SU-DHL-6 (cell line): ENCODE results near the gene SUSD4.

Experiments
- H2AFZ ChIP-seq: fragments of 200-600 bp; sonication (generic); 2 replicates; pipeline ENCODE4 v1.6.1; 2014; ENCODE audit warnings: low read depth, mild to moderate bottlenecking, moderate library complexity, mixed read lengths, antibody characterized with exemption, low read length; ENCODE audit not compliant: severe bottlenecking
- H3F3A ChIP-seq: fragments of 200-600 bp; shearing (Covaris generic); 2 replicates; pipeline ENCODE4 v1.6.0; 2016; ENCODE audit warnings: antibody characterized with exemption, mild to moderate bottlenecking; ENCODE audit not compliant: insufficient read depth
- H3K27ac ChIP-seq: fragments of 200-600 bp; sonication (generic); 2 replicates; pipeline ENCODE4 v1.5.1; 2016; ENCODE audit warnings: low read depth, mild to moderate bottlenecking, low read length, moderate library complexity, mixed read lengths
- H3K27me3 ChIP-seq: fragments of 200-600 bp; sonication (generic), shearing (Covaris generic); 2 replicates; pipeline ENCODE4 v1.6.0; 2014; ENCODE audit warnings: mild to moderate bottlenecking, low read length
- H3K36me3 ChIP-seq: fragments of 200-600 bp; sonication (generic); 2 replicates; pipeline ENCODE4 v1.6.1; 2014; ENCODE audit warnings: mild to moderate bottlenecking, low read length, mixed read lengths
- H3K4me2 ChIP-seq: fragments of 300-600, 200-600 bp; shearing (Covaris generic), sonication (generic); 2 replicates; pipeline ENCODE4 v1.6.0; 2014; ENCODE audit warnings: low read length, low read depth, mild to moderate bottlenecking; ENCODE audit not compliant: poor library complexity, severe bottlenecking
- H3K4me3 ChIP-seq: fragments of 200-600 bp; sonication (generic); 2 replicates; pipeline ENCODE4 v1.5.1; 2014; ENCODE audit warnings: antibody characterized with exemption, low read length, mild to moderate bottlenecking, mixed read lengths; ENCODE audit not compliant: insufficient read depth, poor library complexity, severe bottlenecking
- H3K79me2 ChIP-seq: fragments of 200-600 bp; sonication (generic); 2 replicates; pipeline ENCODE4 v1.6.1; 2014; ENCODE audit warnings: mild to moderate bottlenecking, low read length, moderate library complexity; ENCODE audit not compliant: insufficient read depth
- H3K9ac ChIP-seq: fragments of 200-600 bp; sonication (generic); 2 replicates; pipeline ENCODE4 v1.7.0; 2014; ENCODE audit warnings: mild to moderate bottlenecking, low read length
- H3K9me2 ChIP-seq: fragments of 200-600 bp; sonication (generic); replicated peaks from 2 replicates; pipeline ENCODE4 v1.6.1; 2014; ENCODE audit warnings: low read length; ENCODE audit not compliant: insufficient read depth
- H3K9me3 ChIP-seq: fragments of 200-600 bp; sonication (generic); 2 replicates; pipeline ENCODE4 v1.6.1; 2014; ENCODE audit warnings: low read length, mixed read lengths; ENCODE audit not compliant: insufficient read depth
- H4K20me1 ChIP-seq: fragments of 200-600 bp; sonication (generic); 2 replicates; pipeline ENCODE4 v1.6.1; 2014; ENCODE audit warnings: low read depth, mild to moderate bottlenecking, antibody characterized with exemption, low read length, moderate library complexity, mixed read lengths
- EZH2phosphoT487 ChIP-seq: fragments of 200-600 bp; sonication (generic), shearing (Covaris generic); conservative IDR thresholded peaks from 2 replicates; pipeline ENCODE4 v1.6.1; 2018; ENCODE audit warnings: mild to moderate bottlenecking, antibody characterized with exemption, low read length, moderate library complexity, mixed read lengths
- TF ChIP-seq, protein P1 (sequence below): fragments of 200-600 bp; sonication (generic); IDR thresholded peaks from one replicate; pipeline ENCODE4 v1.5.1; 2017; ENCODE audit warnings: antibody characterized with exemption, mild to moderate bottlenecking, low read length, moderate library complexity; ENCODE audit not compliant: insufficient read depth, poor library complexity, severe bottlenecking

The SUSD4 gene

DNA sequence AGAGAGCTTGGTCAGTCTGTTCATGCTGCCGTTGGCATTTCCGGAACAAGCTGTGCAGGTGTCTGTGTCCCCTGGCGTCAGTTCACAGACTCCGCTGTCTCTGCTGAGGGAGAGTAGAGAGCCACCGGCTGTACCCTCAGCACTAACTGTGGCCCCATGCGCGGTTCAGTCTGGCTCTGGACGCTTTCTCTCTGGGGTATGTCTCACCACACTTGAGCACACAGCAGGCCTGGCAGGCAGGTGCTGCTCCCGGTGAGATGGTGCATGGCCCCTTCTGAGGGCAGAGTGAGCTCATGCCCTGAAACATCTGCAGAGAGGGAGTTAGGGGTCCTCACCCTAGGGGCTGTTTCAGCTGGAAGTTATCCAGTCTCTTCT is 161.0 kb downstream of the SUSD4 start:
- no peak overlapping the region for H3K4me2 ChIP-seq
- H2AFZ ChIP-seq: no peak overlapping the region
- H3F3A ChIP-seq: no peaks in the 10 kb centered on the region
- no peaks in the 10 kb centered on the region for H4K20me1 ChIP-seq
- no peaks in the 10 kb centered on the region for H3K27me3 ChIP-seq
- no peak overlapping the region for H3K9ac ChIP-seq
- H3K27ac ChIP-seq: no peak overlapping the region
- no peaks in the 10 kb centered on the region for H3K36me3 ChIP-seq
- H3K9me3 ChIP-seq: no peaks in the 10 kb centered on the region
- H3K4me3 ChIP-seq: no peak overlapping the region
- H3K79me2 ChIP-seq: no peaks in the 10 kb centered on the region
- no peaks in the 10 kb centered on the region for H3K9me2 ChIP-seq
- TF ChIP-seq EZH2phosphoT487: no peak
- TF ChIP-seq, protein P1, sequence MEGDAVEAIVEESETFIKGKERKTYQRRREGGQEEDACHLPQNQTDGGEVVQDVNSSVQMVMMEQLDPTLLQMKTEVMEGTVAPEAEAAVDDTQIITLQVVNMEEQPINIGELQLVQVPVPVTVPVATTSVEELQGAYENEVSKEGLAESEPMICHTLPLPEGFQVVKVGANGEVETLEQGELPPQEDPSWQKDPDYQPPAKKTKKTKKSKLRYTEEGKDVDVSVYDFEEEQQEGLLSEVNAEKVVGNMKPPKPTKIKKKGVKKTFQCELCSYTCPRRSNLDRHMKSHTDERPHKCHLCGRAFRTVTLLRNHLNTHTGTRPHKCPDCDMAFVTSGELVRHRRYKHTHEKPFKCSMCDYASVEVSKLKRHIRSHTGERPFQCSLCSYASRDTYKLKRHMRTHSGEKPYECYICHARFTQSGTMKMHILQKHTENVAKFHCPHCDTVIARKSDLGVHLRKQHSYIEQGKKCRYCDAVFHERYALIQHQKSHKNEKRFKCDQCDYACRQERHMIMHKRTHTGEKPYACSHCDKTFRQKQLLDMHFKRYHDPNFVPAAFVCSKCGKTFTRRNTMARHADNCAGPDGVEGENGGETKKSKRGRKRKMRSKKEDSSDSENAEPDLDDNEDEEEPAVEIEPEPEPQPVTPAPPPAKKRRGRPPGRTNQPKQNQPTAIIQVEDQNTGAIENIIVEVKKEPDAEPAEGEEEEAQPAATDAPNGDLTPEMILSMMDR: no peak

DNA sequence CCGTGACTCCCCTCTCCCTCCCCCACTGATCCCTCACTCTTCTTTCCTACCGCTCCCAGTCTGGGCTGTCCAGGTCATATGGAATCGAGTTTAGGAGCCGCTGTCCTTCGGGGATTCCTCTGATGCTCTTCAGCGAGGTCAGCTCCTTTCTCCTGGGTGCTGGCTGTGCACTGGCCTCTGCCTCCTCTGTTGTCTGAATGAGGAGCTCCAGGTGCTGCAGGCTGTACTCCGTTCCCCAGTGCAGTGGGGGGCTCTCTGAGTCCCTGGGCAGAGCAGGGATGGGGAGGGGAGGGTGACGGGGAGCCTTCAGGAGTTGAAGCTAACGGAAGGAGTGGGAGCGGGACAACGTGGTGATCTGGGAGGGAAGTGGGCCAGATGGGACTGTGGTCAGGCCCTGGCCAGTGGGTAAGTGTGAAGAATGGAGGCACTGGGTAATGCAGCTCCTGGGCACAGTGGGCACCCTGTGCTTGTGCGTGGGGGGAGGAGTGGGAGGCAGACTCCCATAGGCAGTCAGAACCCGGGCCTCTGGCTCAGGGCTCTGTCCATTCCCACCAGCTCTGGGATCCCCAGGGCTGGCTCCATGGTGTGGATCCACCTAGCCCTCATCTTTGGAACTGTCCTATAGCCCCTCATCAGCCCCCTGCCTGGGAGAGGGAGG is 161.5 kb downstream of the SUSD4 start:
- Histone ChIP-seq H4K20me1 (no peaks in the 10 kb centered on the region), H3K9me3 (no peaks in the 10 kb centered on the region), H3K79me2 (no peaks in the 10 kb centered on the region), H3K4me3 (no peak overlapping the region), H2AFZ (no peak overlapping the region), H3K27ac (no peak overlapping the region), H3K9me2 (no peaks in the 10 kb centered on the region), H3K4me2 (no peak overlapping the region), H3K27me3 (no peaks in the 10 kb centered on the region), H3K9ac (no peak overlapping the region), H3K36me3 (no peaks in the 10 kb centered on the region), H3F3A (no peaks in the 10 kb centered on the region)
- TF ChIP-seq, protein P1: no peak
- TF ChIP-seq EZH2phosphoT487: no peak

DNA sequence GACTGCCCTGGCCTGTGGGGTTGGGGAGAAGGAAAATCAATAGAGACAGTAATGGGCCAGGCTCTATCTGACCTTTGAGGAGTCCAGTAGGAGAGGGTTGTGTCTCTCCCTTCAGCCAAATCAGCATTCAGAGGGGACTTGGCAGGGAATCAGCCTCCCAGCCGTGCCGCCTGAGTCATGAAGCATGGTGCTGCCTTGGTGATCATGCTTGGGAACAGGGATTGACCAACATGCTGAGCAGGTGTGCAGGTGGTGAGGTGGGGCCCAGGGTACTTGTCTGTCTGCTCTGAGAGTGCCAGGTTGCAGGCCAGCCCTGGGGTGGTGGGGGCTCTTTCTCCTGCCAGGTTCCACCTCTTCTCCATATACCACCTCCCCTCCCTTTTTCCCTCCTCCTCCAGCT is 162.0 kb downstream of the SUSD4 start:
- Histone ChIP-seq H3K27ac (no peak overlapping the region), H3K36me3 (no peaks in the 10 kb centered on the region), H3K9ac (no peak overlapping the region), H3K9me3 (no peaks in the 10 kb centered on the region), H3K4me3 (no peak overlapping the region), H3F3A (no peaks in the 10 kb centered on the region), H3K79me2 (no peaks in the 10 kb centered on the region), H3K27me3 (no peaks in the 10 kb centered on the region), H3K4me2 (no peak overlapping the region), H4K20me1 (no peaks in the 10 kb centered on the region), H3K9me2 (no peaks in the 10 kb centered on the region), H2AFZ (no peak overlapping the region)
- TF ChIP-seq, protein P1: no peak
- no peak for TF ChIP-seq EZH2phosphoT487
